Left renal pelvis (tissue), 4 donors: ENCODE measurements around the gene ZNF444. TPM values are rescaled to one million over a fixed set of nuclear protein-coding genes. Genes with fewer than 3 reads are reported as not detected.

Source experiments
- DNase-seq, 4 donors: peaks; one replicate each; pipeline ENCODE4 v3.0.0-alpha.2; 2013; ENCODE audit warnings: low read depth in 4 of 4, low spot score in 3 of 4
- polyA plus RNA-seq, 4 donors: library from polyadenylated mRNA; unstranded; fragments of 120-200 nt; gene quantifications; one replicate each; pipeline ENCODE4 v1.2.1, GENCODE V29; 2013; ENCODE audit not compliant: insufficient read length in 4 of 4

Gene ZNF444
- polyA plus RNA-seq, 4 donors: 19.3 to 43.5 (median 23.5) TPM

- DNase-seq: no peak
These were observed 34.1 kb upstream of the ZNF444 start for GRCh38 chr19:56106993-56107392.

- no peak for DNase-seq
These were observed 33.3 kb upstream of the ZNF444 start for GRCh38 chr19:56107626-56108351.

GRCh38 chr19:56108447-56109195 is 32.5 kb upstream of the ZNF444 start:
- DNase-seq: no peak

GRCh38 chr19:56109226-56109625 is 31.9 kb upstream of the ZNF444 start:
- DNase-seq: no peak

- no peak for DNase-seq
These were observed 30.3 kb upstream of the ZNF444 start for GRCh38 chr19:56110515-56111448.

- no peak for DNase-seq
These were observed 29.3 kb upstream of the ZNF444 start for GRCh38 chr19:56111601-56112312.

GRCh38 chr19:56112313-56112709 is 28.8 kb upstream of the ZNF444 start:
- DNase-seq: no peak

GRCh38 chr19:56113074-56113632 is 27.9 kb upstream of the ZNF444 start:
- no peak for DNase-seq

- DNase-seq: no peak
These were observed 26.9 kb upstream of the ZNF444 start for GRCh38 chr19:56114051-56114777.

- no peak for DNase-seq
These were observed 26.3 kb upstream of the ZNF444 start for GRCh38 chr19:56114778-56115110.

GRCh38 chr19:56115490-56115889 is 25.6 kb upstream of the ZNF444 start:
- DNase-seq: no peak

GRCh38 chr19:56116606-56117005 is 24.5 kb upstream of the ZNF444 start:
- no peak for DNase-seq

- no peak for DNase-seq
These were observed 23.7 kb upstream of the ZNF444 start for GRCh38 chr19:56117376-56117884.

- no peak for DNase-seq
These were observed 23.2 kb upstream of the ZNF444 start for GRCh38 chr19:56117889-56118288.

- DNase-seq: no peak
These were observed 22.2 kb upstream of the ZNF444 start for GRCh38 chr19:56118666-56119581.

GRCh38 chr19:56119582-56119978 is 21.5 kb upstream of the ZNF444 start:
- DNase-seq: no peak

- no peak for DNase-seq
These were observed 21.1 kb upstream of the ZNF444 start for GRCh38 chr19:56120002-56120370.
